ENCODE results near the gene TMEM52B.

The TMEM52B gene

DNA sequence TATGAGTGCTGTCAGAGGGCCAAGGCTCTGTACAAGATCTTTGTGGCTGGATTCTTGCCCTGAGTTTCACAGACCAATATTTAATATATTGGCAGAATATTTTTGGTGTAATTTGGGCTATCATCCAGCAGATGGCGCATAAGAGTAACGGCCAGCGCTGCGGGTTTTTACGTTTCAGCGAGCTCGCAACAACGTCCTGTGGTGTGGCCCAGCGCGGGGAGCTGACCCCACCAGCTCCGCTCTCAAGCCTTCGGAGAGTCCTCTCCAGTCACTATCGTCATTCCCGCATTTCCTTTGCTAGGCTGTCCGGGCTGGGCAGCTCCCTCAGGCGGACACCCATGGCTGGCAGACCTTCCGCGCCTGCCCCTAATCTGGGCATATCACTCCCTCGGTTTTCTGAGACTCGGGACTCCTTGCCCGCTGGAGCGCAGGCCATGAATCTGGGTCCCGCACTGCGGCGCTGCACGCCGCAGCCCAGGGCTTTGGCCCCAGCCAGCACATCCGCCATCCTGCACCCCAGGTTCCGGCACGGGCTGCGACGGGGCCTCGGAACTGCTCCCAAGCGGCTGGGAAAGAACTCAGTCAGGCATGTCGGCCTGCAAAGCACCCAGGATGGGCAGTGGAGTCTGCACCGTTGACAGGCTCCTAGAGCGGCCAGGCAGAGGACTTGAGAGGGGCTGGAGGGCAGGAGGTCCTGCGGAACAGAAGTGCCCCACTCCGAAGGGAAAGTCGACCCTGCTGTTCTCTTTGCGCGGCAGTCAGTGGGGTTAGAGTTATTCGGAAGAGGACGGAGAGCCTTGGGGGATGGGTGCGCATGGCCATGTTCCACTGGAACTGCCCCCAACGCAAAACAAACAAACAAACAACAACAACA lies 25.3 kb upstream of the TMEM52B start:
- 0 out of 2 replicates have a peak, but pooled peaks cover 3% of the 10 kb centered on the region for H3K4me1 ChIP-seq (ENCODE audit: insufficient read depth, low read length)
- H3K4me3 ChIP-seq (ENCODE audit: low read length) = peak overlapping the region; percentile 60
- H3K27ac ChIP-seq (ENCODE audit: low read depth, low read length) = peak overlapping the region; percentile 17; the same call in 1 of the 2 replicates
- 3% methylated on average over 43 of the region's 46 CpGs for WGBS
- no peaks in the 10 kb centered on the region for H3K27me3 ChIP-seq (ENCODE audit: insufficient read depth, low read length)
- H3K9me3 ChIP-seq (ENCODE audit: insufficient read depth, low read depth, low read length) = no peaks in the 10 kb centered on the region
- H3K9ac ChIP-seq (ENCODE audit: low read depth, low read length) = peak overlapping the region; percentile 74
- H3K36me3 ChIP-seq (ENCODE audit: insufficient read depth, low read length) = no peaks in the 10 kb centered on the region

GRCh38 chr12:10154145-10154496 lies 24.7 kb upstream of the TMEM52B start:
- Histone ChIP-seq H3K4me1 (ENCODE audit: insufficient read depth, low read length) (0 out of 2 replicates have a peak, but pooled peaks cover 3% of the 10 kb centered on the region), H3K4me3 (ENCODE audit: low read length) (peak overlapping the region; percentile 60), H3K36me3 (ENCODE audit: insufficient read depth, low read length) (no peaks in the 10 kb centered on the region), H3K27me3 (ENCODE audit: insufficient read depth, low read length) (no peaks in the 10 kb centered on the region), H3K9ac (ENCODE audit: low read depth, low read length) (peak overlapping the region; percentile 74), H3K9me3 (ENCODE audit: insufficient read depth, low read depth, low read length) (no peaks in the 10 kb centered on the region), H3K27ac (ENCODE audit: low read depth, low read length) (no peak overlapping the region)
- WGBS = 55% methylated on average over 5 of the region's 6 CpGs

- Histone ChIP-seq H3K4me1 (ENCODE audit: insufficient read depth, low read length) (0 out of 2 replicates have a peak, but pooled peaks cover 3% of the 10 kb centered on the region), H3K27me3 (ENCODE audit: insufficient read depth, low read length) (no peaks in the 10 kb centered on the region), H3K9ac (ENCODE audit: low read depth, low read length) (no peak overlapping the region), H3K36me3 (ENCODE audit: insufficient read depth, low read length) (no peaks in the 10 kb centered on the region), H3K9me3 (ENCODE audit: insufficient read depth, low read depth, low read length) (no peaks in the 10 kb centered on the region), H3K4me3 (ENCODE audit: low read length) (no peak overlapping the region), H3K27ac (ENCODE audit: low read depth, low read length) (no peak overlapping the region)
- WGBS = 95% methylated on average over 2 of the region's 3 CpGs
Measured at GRCh38 chr12:10155966-10156365, 22.9 kb upstream of the TMEM52B start.

- Histone ChIP-seq H3K27ac (ENCODE audit: low read depth, low read length) (no peak overlapping the region), H3K4me1 (ENCODE audit: insufficient read depth, low read length) (0 out of 2 replicates have a peak, but pooled peaks cover 3% of the 10 kb centered on the region), H3K9ac (ENCODE audit: low read depth, low read length) (no peak overlapping the region), H3K4me3 (ENCODE audit: low read length) (no peak overlapping the region), H3K9me3 (ENCODE audit: insufficient read depth, low read depth, low read length) (no peaks in the 10 kb centered on the region), H3K36me3 (ENCODE audit: insufficient read depth, low read length) (no peaks in the 10 kb centered on the region), H3K27me3 (ENCODE audit: insufficient read depth, low read length) (no peaks in the 10 kb centered on the region)
- no CpG with 5 or more reads among the region's 2 CpGs for WGBS
Measured at GRCh38 chr12:10158406-10158805, 20.4 kb upstream of the TMEM52B start.

DNA sequence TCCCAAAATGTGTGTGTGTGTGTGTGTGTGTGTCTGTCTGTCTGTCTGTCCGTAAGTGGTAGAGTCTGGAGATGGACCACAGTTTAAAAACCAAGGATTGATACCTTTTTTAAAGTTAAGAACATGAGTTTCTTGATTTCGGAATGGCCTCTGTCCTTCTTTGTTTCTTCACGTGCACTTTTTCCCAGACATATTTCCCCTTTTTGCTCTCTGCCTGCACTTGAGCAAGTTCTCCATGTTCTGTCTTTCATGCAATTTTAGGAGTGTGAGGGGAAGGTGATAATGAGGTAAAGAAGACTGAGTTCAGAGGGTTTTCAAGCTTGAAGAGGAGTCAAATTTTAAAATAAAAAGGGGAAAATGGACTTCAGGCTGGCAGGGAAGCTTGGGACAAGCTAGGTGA lies 19.6 kb upstream of the TMEM52B start:
- H3K4me1 ChIP-seq (ENCODE audit: insufficient read depth, low read length) = no peaks in the 10 kb centered on the region
- no peak overlapping the region for H3K27ac ChIP-seq (ENCODE audit: low read depth, low read length)
- no peak overlapping the region for H3K9ac ChIP-seq (ENCODE audit: low read depth, low read length)
- WGBS = 67% methylated on average over 3 of the region's 3 CpGs
- H3K27me3 ChIP-seq (ENCODE audit: insufficient read depth, low read length) = no peaks in the 10 kb centered on the region
- H3K4me3 ChIP-seq (ENCODE audit: low read length) = no peak overlapping the region
- no peaks in the 10 kb centered on the region for H3K9me3 ChIP-seq (ENCODE audit: insufficient read depth, low read depth, low read length)
- H3K36me3 ChIP-seq (ENCODE audit: insufficient read depth, low read length) = no peaks in the 10 kb centered on the region

GRCh38 chr12:10160617-10161385 lies 18.0 kb upstream of the TMEM52B start:
- Histone ChIP-seq H3K27ac (ENCODE audit: low read depth, low read length) (no peak overlapping the region), H3K9me3 (ENCODE audit: insufficient read depth, low read depth, low read length) (no peaks in the 10 kb centered on the region), H3K27me3 (ENCODE audit: insufficient read depth, low read length) (no peaks in the 10 kb centered on the region), H3K36me3 (ENCODE audit: insufficient read depth, low read length) (no peaks in the 10 kb centered on the region), H3K4me1 (ENCODE audit: insufficient read depth, low read length) (no peaks in the 10 kb centered on the region), H3K9ac (ENCODE audit: low read depth, low read length) (no peak overlapping the region), H3K4me3 (ENCODE audit: low read length) (no peak overlapping the region)
- WGBS = 91% methylated on average over 7 of the region's 7 CpGs

- Histone ChIP-seq H3K27ac (ENCODE audit: low read depth, low read length) (no peak overlapping the region), H3K4me3 (ENCODE audit: low read length) (no peak overlapping the region), H3K4me1 (ENCODE audit: insufficient read depth, low read length) (no peaks in the 10 kb centered on the region), H3K27me3 (ENCODE audit: insufficient read depth, low read length) (no peaks in the 10 kb centered on the region), H3K9me3 (ENCODE audit: insufficient read depth, low read depth, low read length) (no peaks in the 10 kb centered on the region), H3K9ac (ENCODE audit: low read depth, low read length) (no peak overlapping the region), H3K36me3 (ENCODE audit: insufficient read depth, low read length) (no peaks in the 10 kb centered on the region)
- WGBS = 95% methylated on average over 3 of the region's 3 CpGs
Measured at GRCh38 chr12:10163084-10163483, 15.7 kb upstream of the TMEM52B start.

GRCh38 chr12:10165421-10165820 lies 13.4 kb upstream of the TMEM52B start:
- Histone ChIP-seq H3K27ac (ENCODE audit: low read depth, low read length) (no peak overlapping the region), H3K4me1 (ENCODE audit: insufficient read depth, low read length) (no peaks in the 10 kb centered on the region), H3K9me3 (ENCODE audit: insufficient read depth, low read depth, low read length) (no peaks in the 10 kb centered on the region), H3K36me3 (ENCODE audit: insufficient read depth, low read length) (no peaks in the 10 kb centered on the region), H3K9ac (ENCODE audit: low read depth, low read length) (no peak overlapping the region), H3K4me3 (ENCODE audit: low read length) (no peak overlapping the region), H3K27me3 (ENCODE audit: insufficient read depth, low read length) (no peaks in the 10 kb centered on the region)
- no CpG with 5 or more reads among the region's 1 CpG for WGBS

GRCh38 chr12:10167599-10167998 lies 11.2 kb upstream of the TMEM52B start:
- H3K27ac ChIP-seq (ENCODE audit: low read depth, low read length) = no peak overlapping the region
- H3K4me1 ChIP-seq (ENCODE audit: insufficient read depth, low read length) = no peaks in the 10 kb centered on the region
- WGBS = 78% methylated on average over 5 of the region's 5 CpGs

GRCh38 chr12:10169104-10169503 lies 9.7 kb upstream of the TMEM52B start:
- Histone ChIP-seq H3K9me3 (ENCODE audit: insufficient read depth, low read depth, low read length) (no peaks in the 10 kb centered on the region), H3K27ac (ENCODE audit: low read depth, low read length) (no peak overlapping the region), H3K4me3 (ENCODE audit: low read length) (no peak overlapping the region), H3K4me1 (ENCODE audit: insufficient read depth, low read length) (no peaks in the 10 kb centered on the region), H3K9ac (ENCODE audit: low read depth, low read length) (no peak overlapping the region), H3K27me3 (ENCODE audit: insufficient read depth, low read length) (no peaks in the 10 kb centered on the region), H3K36me3 (ENCODE audit: insufficient read depth, low read length) (no peaks in the 10 kb centered on the region)
- WGBS = 89% methylated on average over 2 of the region's 3 CpGs

More at GRCh38 chr12:10167599-10167998, 11.2 kb upstream of the TMEM52B start:
- no peaks in the 10 kb centered on the region for H3K9me3 ChIP-seq (ENCODE audit: insufficient read depth, low read depth, low read length)
- H3K27me3 ChIP-seq (ENCODE audit: insufficient read depth, low read length) = no peaks in the 10 kb centered on the region
- H3K4me3 ChIP-seq (ENCODE audit: low read length) = no peak overlapping the region
- no peaks in the 10 kb centered on the region for H3K36me3 ChIP-seq (ENCODE audit: insufficient read depth, low read length)
- no peak overlapping the region for H3K9ac ChIP-seq (ENCODE audit: low read depth, low read length)

GRCh38 chr12:10170216-10170615 lies 8.6 kb upstream of the TMEM52B start:
- Histone ChIP-seq H3K36me3 (ENCODE audit: insufficient read depth, low read length) (no peaks in the 10 kb centered on the region), H3K4me1 (ENCODE audit: insufficient read depth, low read length) (no peaks in the 10 kb centered on the region), H3K27ac (ENCODE audit: low read depth, low read length) (no peak overlapping the region), H3K9ac (ENCODE audit: low read depth, low read length) (no peak overlapping the region), H3K27me3 (ENCODE audit: insufficient read depth, low read length) (no peaks in the 10 kb centered on the region), H3K9me3 (ENCODE audit: insufficient read depth, low read depth, low read length) (no peaks in the 10 kb centered on the region), H3K4me3 (ENCODE audit: low read length) (no peak overlapping the region)
- 84% methylated on average over 5 of the region's 5 CpGs for WGBS

Measured in HUES64 (cell line).